ENCODE results near the gene PDZD7.

PDZD7 gene

DNA sequence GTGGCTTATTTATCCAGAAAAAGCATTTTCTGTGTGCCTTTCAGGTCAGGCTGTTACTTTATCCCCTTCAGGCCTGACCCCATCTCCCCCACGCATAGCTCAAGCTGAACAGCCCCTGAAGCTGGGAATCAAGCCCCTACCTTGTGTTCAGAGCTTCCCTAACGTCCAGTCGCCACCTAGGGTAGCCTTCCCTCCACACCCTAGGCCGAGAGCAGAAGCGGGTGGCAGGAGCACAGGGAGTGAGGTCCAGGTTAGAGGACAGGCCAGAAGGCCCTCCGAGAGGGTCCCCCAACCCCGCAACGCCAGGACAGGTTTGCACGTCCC is 62.1 kb downstream of the PDZD7 start:
- Histone ChIP-seq H3K9me3 (no peaks in the 10 kb centered on the region), H3K4me1 (0 out of 2 replicates have a peak, but pooled peaks cover 4% of the 10 kb centered on the region), H3K4me3 (peak overlapping the region; percentile 55), H3K27me3 (ENCODE audit: low read depth) (no peaks in the 10 kb centered on the region), H3K36me3 (replicated peaks) (no peaks in the 10 kb centered on the region; the same call in 1 of the 2 replicates)
- DNase-seq (ENCODE audit: low spot score in 2 of 2): no peak
- in situ Hi-C loops (cut with MboI; ENCODE audit: low sequenced_read_pairs): no loop called here

DNA sequence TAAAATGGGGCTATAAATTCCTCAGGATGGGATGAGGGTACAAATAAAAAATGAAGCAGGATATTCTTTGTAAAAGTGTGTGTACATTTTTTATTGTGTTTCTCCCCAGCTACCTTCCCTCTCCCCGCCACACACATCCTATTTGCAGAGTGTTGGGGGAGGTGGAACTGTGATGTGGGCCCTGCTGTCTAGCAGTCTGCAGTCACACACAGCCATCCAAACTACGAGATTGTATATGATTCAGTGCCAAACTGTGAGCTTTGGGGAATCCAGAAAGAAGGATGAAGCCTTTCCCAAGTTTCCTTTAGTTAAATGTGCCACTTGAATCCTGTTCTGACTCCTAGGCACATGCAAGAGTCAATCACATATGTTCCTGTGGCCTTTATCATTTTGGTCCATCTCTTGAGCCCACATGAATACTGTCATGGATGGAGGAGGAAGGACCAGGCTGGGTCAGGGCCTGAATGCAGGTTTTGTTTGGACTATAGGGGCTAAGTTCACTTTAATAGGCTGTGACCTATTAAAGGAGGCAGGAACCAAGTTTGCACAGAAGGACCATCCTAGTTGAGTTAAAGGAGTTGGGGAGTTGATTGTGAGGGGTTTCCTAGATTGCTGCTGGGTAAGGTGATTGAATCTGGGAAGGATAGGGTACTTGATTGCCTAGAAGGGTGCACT is 62.7 kb downstream of the PDZD7 start:
- Histone ChIP-seq H3K27me3 (ENCODE audit: low read depth) (no peaks in the 10 kb centered on the region), H3K36me3 (replicated peaks) (no peaks in the 10 kb centered on the region; the same call in 1 of the 2 replicates), H3K4me3 (no peak overlapping the region), H3K4me1 (0 out of 2 replicates have a peak, but pooled peaks cover 4% of the 10 kb centered on the region), H3K9me3 (no peaks in the 10 kb centered on the region)
- in situ Hi-C loops (cut with MboI; ENCODE audit: low sequenced_read_pairs): no loop called here
- no peak for DNase-seq (ENCODE audit: low spot score in 2 of 2)

DNA sequence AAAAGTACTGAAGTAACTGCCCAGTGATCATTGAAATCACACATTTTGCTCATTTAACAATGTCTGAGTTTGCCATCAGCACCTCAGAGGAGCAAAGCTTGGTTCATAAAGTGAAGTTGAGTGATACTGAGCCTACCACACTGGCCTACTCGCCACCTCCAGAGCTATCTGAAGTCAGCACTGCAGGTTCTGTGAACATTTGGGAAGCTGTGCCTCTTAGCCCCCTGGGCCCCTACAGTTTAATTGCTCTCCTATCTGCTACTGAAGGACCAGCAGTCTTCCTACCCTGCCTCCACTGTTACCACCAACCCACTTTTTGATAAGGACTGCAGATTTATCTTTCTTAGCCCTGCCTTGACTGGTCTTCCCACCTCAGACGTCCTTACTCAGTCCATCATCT is 63.6 kb downstream of the PDZD7 start:
- H3K27me3 ChIP-seq (ENCODE audit: low read depth): no peaks in the 10 kb centered on the region
- no peak overlapping the region for H3K4me3 ChIP-seq
- 0 out of 2 replicates have a peak, but pooled peaks cover 4% of the 10 kb centered on the region for H3K4me1 ChIP-seq
- in situ Hi-C loops (cut with MboI; ENCODE audit: low sequenced_read_pairs): no loop called here
- DNase-seq (ENCODE audit: low spot score in 2 of 2): no peak
- no peaks in the 10 kb centered on the region for H3K9me3 ChIP-seq
- peaks cover 5% of the 10 kb centered on the region for H3K36me3 ChIP-seq (replicated peaks)

DNA sequence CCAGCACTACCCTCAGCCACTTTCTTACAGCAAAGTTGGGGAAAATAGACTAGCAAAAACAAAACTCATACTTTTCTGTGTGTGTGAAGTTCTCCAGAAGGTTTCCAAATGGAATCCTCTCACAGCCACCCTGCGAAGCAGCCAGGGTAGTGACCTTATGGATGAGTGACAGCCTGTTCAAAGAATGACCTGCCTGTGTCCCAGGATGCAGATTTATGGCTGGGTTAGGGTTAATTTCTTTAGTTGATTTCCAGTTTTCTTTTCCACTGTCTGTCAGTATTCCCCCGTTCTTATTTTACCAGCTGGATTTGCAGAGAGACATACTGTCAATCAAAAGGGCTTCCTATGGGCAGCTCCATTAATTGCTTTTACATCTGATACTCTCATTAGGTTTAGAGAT is 64.0 kb downstream of the PDZD7 start:
- no peak for DNase-seq (ENCODE audit: low spot score in 2 of 2)
- Histone ChIP-seq H3K27me3 (ENCODE audit: low read depth) (no peaks in the 10 kb centered on the region), H3K36me3 (replicated peaks) (peaks cover 7% of the 10 kb centered on the region), H3K9me3 (no peaks in the 10 kb centered on the region), H3K4me1 (0 out of 2 replicates have a peak, but pooled peaks cover 4% of the 10 kb centered on the region), H3K4me3 (no peak overlapping the region)
- in situ Hi-C loops (cut with MboI; ENCODE audit: low sequenced_read_pairs): no loop called here

DNA sequence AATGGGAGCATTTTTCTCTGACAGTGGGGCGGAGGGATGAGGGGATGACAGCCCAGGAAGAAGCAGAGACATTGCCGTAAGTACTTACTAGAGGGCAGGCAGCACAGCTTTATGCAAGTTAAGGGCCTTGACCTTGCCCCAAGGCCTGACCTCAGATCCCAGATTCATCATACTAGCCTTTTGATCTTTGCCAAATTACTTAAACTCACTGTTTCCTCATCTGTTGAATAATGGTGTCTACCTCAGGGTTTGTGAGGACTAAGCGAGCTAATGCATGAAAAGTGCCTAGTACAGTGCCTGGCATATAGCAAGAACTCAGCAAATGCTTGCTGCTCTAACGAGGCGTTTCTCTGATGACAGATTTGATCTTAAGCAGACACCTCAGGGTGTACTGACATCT is 65.1 kb downstream of the PDZD7 start:
- 0 out of 2 replicates have a peak, but pooled peaks cover 4% of the 10 kb centered on the region for H3K4me1 ChIP-seq
- no peak for DNase-seq (ENCODE audit: low spot score in 2 of 2)
- H3K36me3 ChIP-seq (replicated peaks): peaks cover 11% of the 10 kb centered on the region
- no peak overlapping the region for H3K4me3 ChIP-seq
- in situ Hi-C loops (cut with MboI; ENCODE audit: low sequenced_read_pairs): no loop called here
- H3K27me3 ChIP-seq (ENCODE audit: low read depth): no peaks in the 10 kb centered on the region
- H3K9me3 ChIP-seq: no peaks in the 10 kb centered on the region

DNA sequence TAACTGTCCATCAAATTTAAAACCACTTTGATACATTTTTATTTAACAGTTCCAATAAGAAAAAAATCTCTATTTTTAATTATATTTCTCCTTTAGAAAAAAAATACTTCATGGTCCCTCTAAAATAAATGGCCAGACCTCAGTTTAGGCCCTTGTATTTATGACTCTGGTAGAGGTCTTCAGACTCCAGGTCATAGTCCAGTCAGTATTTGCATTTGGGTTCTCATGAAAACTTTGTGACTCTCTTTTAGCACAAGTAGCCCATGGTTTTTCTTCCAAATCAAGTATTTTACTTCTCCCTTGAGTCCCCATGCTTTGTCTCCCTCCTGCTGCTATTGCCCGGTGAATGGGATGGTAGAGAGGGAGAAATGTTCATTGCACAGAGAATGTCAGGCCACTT is 67.1 kb downstream of the PDZD7 start:
- H3K4me1 ChIP-seq: no peaks in the 10 kb centered on the region
- in situ Hi-C loops (cut with MboI; ENCODE audit: low sequenced_read_pairs): no loop called here
- DNase-seq (ENCODE audit: low spot score in 2 of 2): no peak
- no peaks in the 10 kb centered on the region for H3K9me3 ChIP-seq
- peaks cover 25% of the 10 kb centered on the region for H3K36me3 ChIP-seq (replicated peaks)
- no peak overlapping the region for H3K4me3 ChIP-seq
- no peaks in the 10 kb centered on the region for H3K27me3 ChIP-seq (ENCODE audit: low read depth)

DNA sequence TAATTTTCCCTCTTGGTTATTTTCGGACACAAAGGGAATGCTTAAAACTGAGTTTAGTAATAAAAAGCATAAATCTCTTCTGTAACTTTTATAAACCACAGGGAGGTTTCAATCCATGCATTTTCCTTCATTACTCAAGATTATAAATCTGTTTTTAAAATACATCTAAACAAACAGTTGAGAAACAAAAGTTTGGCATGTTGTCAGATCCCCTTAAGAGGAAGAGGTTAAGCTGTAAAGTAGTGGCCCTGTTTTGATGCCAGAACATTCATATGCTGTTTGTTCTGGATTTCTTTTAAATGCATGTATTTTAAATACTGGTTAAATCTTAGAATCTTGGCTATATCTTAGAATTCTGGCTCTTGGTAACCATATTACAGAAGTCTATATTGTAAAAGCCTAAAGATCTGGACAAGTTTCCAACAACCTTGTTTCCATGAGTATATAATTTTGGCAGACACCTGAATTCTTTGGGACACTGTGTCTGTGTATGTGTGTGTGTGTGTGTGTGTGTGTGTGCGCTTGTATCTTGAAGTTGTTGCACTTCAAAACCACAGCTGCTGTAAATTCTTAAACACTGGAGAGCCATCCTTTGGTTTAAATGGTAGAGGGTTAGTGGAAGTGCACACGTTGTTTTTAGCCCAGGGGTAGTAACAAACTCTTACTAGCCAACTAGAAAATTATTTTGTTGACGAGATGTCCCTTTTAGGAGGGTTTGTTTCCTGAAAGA is 68.4 kb downstream of the PDZD7 start:
- peaks cover 29% of the 10 kb centered on the region for H3K36me3 ChIP-seq (replicated peaks)
- in situ Hi-C loops (cut with MboI; ENCODE audit: low sequenced_read_pairs): no loop called here
- H3K4me1 ChIP-seq: no peaks in the 10 kb centered on the region
- H3K4me3 ChIP-seq: no peak overlapping the region
- no peaks in the 10 kb centered on the region for H3K27me3 ChIP-seq (ENCODE audit: low read depth)
- DNase-seq (ENCODE audit: low spot score in 2 of 2): no peak
- no peaks in the 10 kb centered on the region for H3K9me3 ChIP-seq

DNA sequence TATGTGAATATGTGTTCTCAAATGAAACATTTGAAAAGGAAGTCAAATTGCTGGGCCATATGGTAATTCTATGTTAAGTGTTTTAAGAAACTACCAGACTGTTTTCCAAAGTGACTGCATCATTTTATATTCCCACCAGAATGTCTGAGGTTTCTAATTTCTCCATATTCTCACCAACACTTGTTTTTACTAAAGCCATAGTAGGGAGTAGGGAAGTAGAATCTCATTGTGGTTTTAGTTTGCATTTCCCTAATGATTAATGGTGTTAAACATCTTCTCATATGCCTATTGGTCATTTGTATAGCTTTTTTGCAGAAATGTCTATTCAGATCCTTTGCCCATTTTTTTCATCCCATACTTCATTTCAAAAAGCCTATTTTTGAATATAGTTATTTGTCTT is 70.7 kb downstream of the PDZD7 start:
- Histone ChIP-seq H3K9me3 (no peaks in the 10 kb centered on the region), H3K27me3 (ENCODE audit: low read depth) (no peaks in the 10 kb centered on the region), H3K36me3 (replicated peaks) (peaks cover 34% of the 10 kb centered on the region), H3K4me1 (no peaks in the 10 kb centered on the region), H3K4me3 (no peak overlapping the region)
- in situ Hi-C loops (cut with MboI; ENCODE audit: low sequenced_read_pairs): no loop called here
- no peak for DNase-seq (ENCODE audit: low spot score in 2 of 2)

All from HAP-1 (cell line).